Peyer's patch (tissue), 4 donors: ENCODE results near the gene UGT2B28.
"Not testable (repeated sequence)": the region's sequence is repeated elsewhere in the genome, so short reads cannot be mapped to it uniquely, and the experiment has no call there.

ENCODE experiments used
- CTCF ChIP-seq, 6 experiments: fragments of 450-650 bp in 4 of 6; fragments of 200-600 bp in 2 of 6; sonication (generic) in 1 of 6; IDR thresholded peaks; one replicate each; pipeline ENCODE4 v1.5.1; 2017 to 2019; ENCODE audit warnings: antibody characterized with exemption in 6 of 6, mild to moderate bottlenecking in 3 of 6, moderate library complexity in 1 of 6
- POLR2A ChIP-seq, 2 donors: fragments of 450-650 bp; IDR thresholded peaks; one replicate each; pipeline ENCODE4 v1.5.1; 2017; ENCODE audit warnings: antibody characterized with exemption in 2 of 2, mild to moderate bottlenecking in 2 of 2, moderate library complexity in 2 of 2

GRCh38 chr4:69308426-69309033 is 28.3 kb downstream of the UGT2B28 start:
- TF ChIP-seq CTCF, POLR2A (IDR thresholded peaks at IDR 0.05): not testable (repeated sequence)
